ENCODE data around the gene ERC2.

GRCh38 chr3:55790596-55791350 is 677.5 kb downstream of the ERC2 start:
- TF ChIP-seq CTCF (tag by site-specific recombination; IDR thresholded peaks at IDR 0.05) (no peak), KLF16 (tag by site-specific recombination; IDR thresholded peaks at IDR 0.05) (no peak), ZNF792 (tag by site-specific recombination; IDR thresholded peaks at IDR 0.05) (no peak), ZNF548 (tag by site-specific recombination; IDR thresholded peaks at IDR 0.05) (no peak), ZNF174 (tag by site-specific recombination; IDR thresholded peaks at IDR 0.05) (no peak), ZNF18 (tag by site-specific recombination; IDR thresholded peaks at IDR 0.05) (no peak), MEIS1 (CRISPR knock-in tag; IDR thresholded peaks at IDR 0.05; ENCODE audit: borderline replicate concordance) (no peak), ZNF558 (tag by site-specific recombination; IDR thresholded peaks at IDR 0.05) (no peak)
- TF ChIP-seq, protein P1, sequence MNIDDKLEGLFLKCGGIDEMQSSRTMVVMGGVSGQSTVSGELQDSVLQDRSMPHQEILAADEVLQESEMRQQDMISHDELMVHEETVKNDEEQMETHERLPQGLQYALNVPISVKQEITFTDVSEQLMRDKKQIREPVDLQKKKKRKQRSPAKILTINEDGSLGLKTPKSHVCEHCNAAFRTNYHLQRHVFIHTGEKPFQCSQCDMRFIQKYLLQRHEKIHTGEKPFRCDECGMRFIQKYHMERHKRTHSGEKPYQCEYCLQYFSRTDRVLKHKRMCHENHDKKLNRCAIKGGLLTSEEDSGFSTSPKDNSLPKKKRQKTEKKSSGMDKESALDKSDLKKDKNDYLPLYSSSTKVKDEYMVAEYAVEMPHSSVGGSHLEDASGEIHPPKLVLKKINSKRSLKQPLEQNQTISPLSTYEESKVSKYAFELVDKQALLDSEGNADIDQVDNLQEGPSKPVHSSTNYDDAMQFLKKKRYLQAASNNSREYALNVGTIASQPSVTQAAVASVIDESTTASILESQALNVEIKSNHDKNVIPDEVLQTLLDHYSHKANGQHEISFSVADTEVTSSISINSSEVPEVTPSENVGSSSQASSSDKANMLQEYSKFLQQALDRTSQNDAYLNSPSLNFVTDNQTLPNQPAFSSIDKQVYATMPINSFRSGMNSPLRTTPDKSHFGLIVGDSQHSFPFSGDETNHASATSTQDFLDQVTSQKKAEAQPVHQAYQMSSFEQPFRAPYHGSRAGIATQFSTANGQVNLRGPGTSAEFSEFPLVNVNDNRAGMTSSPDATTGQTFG (tag by site-specific recombination; IDR thresholded peaks at IDR 0.05; ENCODE audit: borderline replicate concordance), result no peak

Data from HEK293 (cell line).